Hepatic stellate cell (primary cell): ENCODE data around the gene FNDC5.

ENCODE experiments used
- DNase-seq: peaks from one replicate; pipeline ENCODE4 v3.0.0; 2011; ENCODE audit warnings: low spot score

FNDC5 gene

GRCh38 chr1:32813941-32814739, 56.6 kb downstream of the FNDC5 start:
- no peak for DNase-seq
